Calu3 (cell line): ENCODE results near the gene HIBCH. TPM values are rescaled to one million over a fixed set of nuclear protein-coding genes. Genes with fewer than 3 reads are reported as not detected.

Experiments
- BruUV-seq: library from RNA; stranded (reverse); fragments of 400-500 nt; replicated peaks from 2 replicates; lab custom pipeline; 2021; lab: Mats Ljungman, UMichigan
- CTCF ChIA-PET: fragments of 300-600 bp; sonication (Branson Sonifier 250); formaldehyde crosslinking; loops from one replicate; lab custom pipeline; 2022; ENCODE audit warnings: antibody characterized with exemption; lab: Charles Lee
- DNase-seq: peaks from one replicate; pipeline ENCODE4 v3.0.0; 2022
- H3K27ac Mint-ChIP-seq: one replicate; pipeline ENCODE4 v1.8.0; 2022; ENCODE audit warnings: mixed read lengths; ENCODE audit not compliant: unreplicated experiment
- H3K27me3 Mint-ChIP-seq: one replicate; pipeline ENCODE4 v1.8.0; 2022; ENCODE audit warnings: mixed read lengths; ENCODE audit not compliant: unreplicated experiment
- H3K36me3 Mint-ChIP-seq: one replicate; pipeline ENCODE4 v1.8.0; 2022; ENCODE audit warnings: mild to moderate bottlenecking, moderate library complexity, mixed read lengths; ENCODE audit not compliant: insufficient read depth, unreplicated experiment
- H3K4me1 Mint-ChIP-seq: one replicate; pipeline ENCODE4 v1.8.0; 2022; ENCODE audit warnings: mild to moderate bottlenecking, low read depth, mixed read lengths; ENCODE audit not compliant: unreplicated experiment
- H3K4me3 Mint-ChIP-seq: one replicate; pipeline ENCODE4 v1.8.0; 2022; ENCODE audit warnings: mild to moderate bottlenecking, low read depth, moderate library complexity, mixed read lengths; ENCODE audit not compliant: unreplicated experiment
- H3K9me3 Mint-ChIP-seq: one replicate; pipeline ENCODE4 v1.8.0; 2022; ENCODE audit warnings: low read depth, mixed read lengths; ENCODE audit not compliant: unreplicated experiment
- CTCF ChIP-seq: fragments of 200-600 bp; IDR thresholded peaks from one replicate; pipeline ENCODE4 v1.8.0; 2022; ENCODE audit warnings: antibody characterized with exemption; ENCODE audit not compliant: unreplicated experiment
- intact Hi-C: fragments of 100-400 bp; cut with micrococcal nuclease; formaldehyde crosslinking; loops from one replicate; pipeline ENCODE4 v1.10.0; 2022; ENCODE audit not compliant: unreplicated experiment
- total RNA-seq: library from RNA; stranded (reverse); gene quantifications from 2 replicates; pipeline ENCODE4 v1.2.3, GENCODE V29; 2022

The HIBCH gene
- total RNA-seq, 1 experiment from 2014 or later: 44.6 TPM

GRCh38 chr2:190266314-190266713 is 53.3 kb downstream of the HIBCH start:
- Mint-ChIP-seq H3K36me3 (no peaks in the 10 kb centered on the region), H3K27ac (no peak overlapping the region), H3K9me3 (peaks cover 2% of the 10 kb centered on the region), H3K4me1 (peaks cover 2% of the 10 kb centered on the region), H3K4me3 (no peak overlapping the region), H3K27me3 (no peaks in the 10 kb centered on the region)
- no TSS peak for BruUV-seq
- no peak for DNase-seq
- intact Hi-C loops: no loop called here
- CTCF ChIA-PET: no interaction called here
- TF ChIP-seq CTCF: no peak

GRCh38 chr2:190261851-190262250 is 57.8 kb downstream of the HIBCH start:
- no peak for DNase-seq
- H3K27me3 Mint-ChIP-seq: no peaks in the 10 kb centered on the region
- BruUV-seq: no TSS peak
- H3K4me1 Mint-ChIP-seq: no peaks in the 10 kb centered on the region
- no peak overlapping the region for H3K27ac Mint-ChIP-seq
- no peak for TF ChIP-seq CTCF
- no peak overlapping the region for H3K4me3 Mint-ChIP-seq
- peaks cover 6% of the 10 kb centered on the region for H3K9me3 Mint-ChIP-seq
- CTCF ChIA-PET: no interaction called here
- H3K36me3 Mint-ChIP-seq: no peaks in the 10 kb centered on the region
- intact Hi-C loops: no loop called here

- CTCF ChIA-PET: no interaction called here
- H3K4me1 Mint-ChIP-seq: no peaks in the 10 kb centered on the region
These were observed 63.5 kb downstream of the HIBCH start for GRCh38 chr2:190256087-190256486.

GRCh38 chr2:190255676-190256075 is 64.0 kb downstream of the HIBCH start:
- H3K4me1 Mint-ChIP-seq: no peaks in the 10 kb centered on the region
- DNase-seq: no peak
- H3K9me3 Mint-ChIP-seq: peaks cover 4% of the 10 kb centered on the region
- no peaks in the 10 kb centered on the region for H3K36me3 Mint-ChIP-seq
- TF ChIP-seq CTCF: no peak
- CTCF ChIA-PET: no interaction called here
- intact Hi-C loops: no loop called here
- H3K4me3 Mint-ChIP-seq: no peak overlapping the region
- no TSS peak for BruUV-seq
- no peak overlapping the region for H3K27ac Mint-ChIP-seq
- H3K27me3 Mint-ChIP-seq: no peaks in the 10 kb centered on the region

More at GRCh38 chr2:190256087-190256486, 63.5 kb downstream of the HIBCH start:
- H3K9me3 Mint-ChIP-seq: peaks cover 4% of the 10 kb centered on the region
- TF ChIP-seq CTCF: no peak
- H3K36me3 Mint-ChIP-seq: no peaks in the 10 kb centered on the region
- no peak overlapping the region for H3K4me3 Mint-ChIP-seq
- intact Hi-C loops: no loop called here
- H3K27me3 Mint-ChIP-seq: no peaks in the 10 kb centered on the region
- no peak overlapping the region for H3K27ac Mint-ChIP-seq
- no peak for DNase-seq
- no TSS peak for BruUV-seq
